NCI-H82 (cell line): Measurements from ENCODE around the gene ANO5.
A peak's percentile ranks its signal among the peaks of the same experiment; 100 is the strongest.

Experiments
- DNase-seq: peaks from one replicate; lab custom pipeline; 2025; lab: John Stamatoyannopoulos, UW

ANO5 gene, protein sequence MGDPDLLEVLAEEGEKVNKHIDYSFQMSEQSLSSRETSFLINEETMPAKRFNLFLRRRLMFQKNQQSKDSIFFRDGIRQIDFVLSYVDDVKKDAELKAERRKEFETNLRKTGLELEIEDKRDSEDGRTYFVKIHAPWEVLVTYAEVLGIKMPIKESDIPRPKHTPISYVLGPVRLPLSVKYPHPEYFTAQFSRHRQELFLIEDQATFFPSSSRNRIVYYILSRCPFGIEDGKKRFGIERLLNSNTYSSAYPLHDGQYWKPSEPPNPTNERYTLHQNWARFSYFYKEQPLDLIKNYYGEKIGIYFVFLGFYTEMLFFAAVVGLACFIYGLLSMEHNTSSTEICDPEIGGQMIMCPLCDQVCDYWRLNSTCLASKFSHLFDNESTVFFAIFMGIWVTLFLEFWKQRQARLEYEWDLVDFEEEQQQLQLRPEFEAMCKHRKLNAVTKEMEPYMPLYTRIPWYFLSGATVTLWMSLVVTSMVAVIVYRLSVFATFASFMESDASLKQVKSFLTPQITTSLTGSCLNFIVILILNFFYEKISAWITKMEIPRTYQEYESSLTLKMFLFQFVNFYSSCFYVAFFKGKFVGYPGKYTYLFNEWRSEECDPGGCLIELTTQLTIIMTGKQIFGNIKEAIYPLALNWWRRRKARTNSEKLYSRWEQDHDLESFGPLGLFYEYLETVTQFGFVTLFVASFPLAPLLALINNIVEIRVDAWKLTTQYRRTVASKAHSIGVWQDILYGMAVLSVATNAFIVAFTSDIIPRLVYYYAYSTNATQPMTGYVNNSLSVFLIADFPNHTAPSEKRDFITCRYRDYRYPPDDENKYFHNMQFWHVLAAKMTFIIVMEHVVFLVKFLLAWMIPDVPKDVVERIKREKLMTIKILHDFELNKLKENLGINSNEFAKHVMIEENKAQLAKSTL

DNA sequence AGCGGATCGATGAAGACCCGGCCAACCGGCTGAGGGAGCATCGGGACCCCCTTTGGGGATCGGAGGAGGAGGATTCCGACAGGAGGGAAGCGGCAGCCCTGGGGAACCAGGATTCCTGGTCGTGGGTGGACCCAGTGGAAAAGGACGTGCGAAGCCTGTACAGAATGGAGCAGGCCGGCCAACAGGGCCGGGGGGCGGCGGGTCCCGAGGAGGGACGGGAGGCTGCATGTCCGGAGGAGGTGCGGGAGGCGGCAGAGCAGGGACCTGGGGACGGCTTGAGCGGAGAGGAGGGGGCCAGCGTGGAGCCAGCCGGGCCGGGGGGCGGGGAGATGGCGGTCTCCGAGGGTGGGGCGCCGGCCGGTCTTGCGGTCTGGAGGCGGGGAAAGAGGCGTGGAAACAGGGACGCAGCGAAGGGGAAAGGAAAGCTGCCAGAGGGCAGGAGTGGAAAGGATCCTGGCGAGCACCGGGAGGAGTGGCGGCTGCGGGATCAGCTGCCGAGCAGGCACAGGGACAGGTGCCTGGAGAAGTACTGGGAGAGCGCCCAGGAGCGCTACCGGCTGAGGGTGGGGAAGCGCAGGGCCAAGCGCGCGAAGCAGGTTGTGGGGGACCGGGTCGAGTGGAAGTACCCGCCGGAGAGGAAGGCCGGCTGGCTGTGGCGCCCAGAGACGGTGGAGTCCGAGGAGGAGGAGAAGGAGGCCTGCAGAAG is at the start of gene ANO5:
Gene ANO5 (plus strand): TSS at position 444 of the 706 bp plus-strand sequence. CDS start 408 bp downstream, outside the sequence.
- DNase-seq = peak; percentile 69

- DNase-seq = no peak
Observed at GRCh38 chr11:22151649-22152197, 41.2 kb upstream of the ANO5 start.

DNA sequence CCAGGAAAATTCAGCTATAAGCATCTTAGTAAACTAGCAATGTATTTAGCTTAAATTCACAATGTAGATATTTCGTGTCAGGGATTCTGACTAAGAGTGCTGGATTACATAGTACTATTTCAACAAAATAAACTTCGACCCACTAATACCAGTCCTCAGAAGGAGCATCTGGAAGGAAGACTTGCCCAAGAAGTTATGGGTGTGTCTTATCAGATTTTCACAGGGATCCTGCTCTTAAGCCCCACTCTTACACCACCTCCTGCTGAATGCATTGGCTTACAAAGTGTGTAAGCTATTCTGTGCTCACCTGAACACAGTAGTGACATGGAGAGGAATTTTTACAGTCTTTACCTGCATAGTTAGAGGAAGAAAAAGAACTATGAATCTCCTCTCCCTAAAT is 35.4 kb upstream of the ANO5 start:
- peak; percentile 3 for DNase-seq

DNA sequence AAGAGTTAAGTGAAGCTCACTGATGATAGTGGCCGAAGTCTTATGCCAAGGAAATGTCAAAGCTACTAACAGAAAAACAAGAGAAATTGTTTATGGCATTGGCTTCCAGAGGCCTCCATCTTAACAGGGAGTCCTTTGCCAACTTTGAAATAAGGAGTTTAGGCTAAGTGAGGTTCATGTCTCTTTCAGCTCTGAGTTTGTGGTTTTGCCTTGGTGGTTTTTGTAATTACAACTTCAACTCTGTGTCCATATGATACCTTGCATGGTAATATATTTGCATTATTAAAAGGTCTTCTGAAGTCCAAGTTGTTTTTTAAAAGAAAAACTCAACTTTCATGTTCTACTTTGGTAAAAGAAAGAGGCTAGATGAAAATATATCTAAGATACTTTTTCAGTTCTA is 31.4 kb upstream of the ANO5 start:
- DNase-seq = no peak

GRCh38 chr11:22162756-22163155 is 30.1 kb upstream of the ANO5 start:
- no peak for DNase-seq

GRCh38 chr11:22163394-22163797 is 29.5 kb upstream of the ANO5 start:
- no peak for DNase-seq

GRCh38 chr11:22165087-22165486 is 27.8 kb upstream of the ANO5 start:
- DNase-seq = no peak

GRCh38 chr11:22165759-22166513 is 26.9 kb upstream of the ANO5 start:
- no peak for DNase-seq

DNA sequence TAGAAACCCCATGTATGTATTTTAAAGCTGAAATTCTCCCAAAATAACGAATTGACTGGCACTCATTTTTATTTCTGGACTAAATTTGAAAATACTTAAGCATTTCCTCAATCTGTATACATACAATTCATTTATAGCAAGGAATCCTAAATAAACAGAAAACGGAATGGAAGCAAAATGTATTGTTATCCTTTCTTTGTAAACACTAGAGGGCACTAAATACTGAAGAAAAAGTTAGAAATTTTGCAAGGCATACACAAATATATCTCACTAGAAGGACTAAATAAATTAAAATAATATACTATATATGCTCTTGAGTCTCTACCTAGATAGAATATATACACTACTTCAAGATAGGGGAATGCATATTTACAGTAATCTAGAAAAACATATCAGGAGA is 23.1 kb upstream of the ANO5 start:
- peak; percentile 4 for DNase-seq

- DNase-seq = no peak
Observed at GRCh38 chr11:22173532-22173931, 19.4 kb upstream of the ANO5 start.

GRCh38 chr11:22177186-22177585 is 15.7 kb upstream of the ANO5 start:
- DNase-seq = no peak

DNA sequence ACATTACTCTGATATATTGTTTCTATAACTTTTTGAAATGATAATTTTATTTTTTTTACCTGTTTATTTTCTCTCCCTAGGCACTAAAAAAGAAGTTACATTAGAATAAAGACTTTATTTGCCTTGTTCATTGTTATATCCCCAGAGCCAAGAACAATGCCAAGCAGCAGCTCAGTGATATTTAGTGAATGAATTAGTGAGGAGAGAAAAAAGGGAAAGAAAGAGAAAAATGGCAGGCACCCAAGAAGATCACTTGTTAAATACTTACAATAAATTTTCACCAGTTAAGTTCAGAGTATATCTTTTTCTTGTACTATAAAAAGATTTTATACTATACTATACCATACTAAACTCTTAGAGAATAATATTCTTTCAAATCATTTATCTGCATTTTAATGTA is 13.3 kb upstream of the ANO5 start:
- DNase-seq = no peak

- no peak for DNase-seq
Observed at GRCh38 chr11:22180131-22180530, 12.8 kb upstream of the ANO5 start.

GRCh38 chr11:22189660-22190059 is 3.2 kb upstream of the ANO5 start:
- peak; percentile 20 for DNase-seq

- DNase-seq = no peak
Observed at GRCh38 chr11:22190827-22191463, 1.9 kb upstream of the ANO5 start.

DNA sequence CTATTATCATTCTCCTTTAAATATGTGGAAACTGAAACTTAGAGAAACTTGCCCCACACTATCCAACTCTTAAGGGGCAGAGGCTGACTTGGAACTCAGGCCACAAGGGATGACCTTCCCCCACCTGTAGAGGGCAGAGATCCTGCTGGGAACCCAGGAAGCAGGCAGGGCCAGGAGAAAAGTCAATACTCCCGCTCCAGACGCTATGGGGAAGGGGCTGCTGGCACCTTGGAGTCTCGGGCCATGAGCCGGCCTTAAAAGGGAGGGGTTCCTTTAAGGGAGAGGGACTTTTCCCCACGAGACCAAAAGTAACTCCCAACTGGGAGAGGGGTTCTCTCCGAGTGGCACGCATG is 620 bp upstream of the ANO5 start:
- peak; percentile 52 for DNase-seq

- DNase-seq = peak; percentile 60
Observed at GRCh38 chr11:22193348-22194051, 615 bp downstream of the ANO5 start.

DNA sequence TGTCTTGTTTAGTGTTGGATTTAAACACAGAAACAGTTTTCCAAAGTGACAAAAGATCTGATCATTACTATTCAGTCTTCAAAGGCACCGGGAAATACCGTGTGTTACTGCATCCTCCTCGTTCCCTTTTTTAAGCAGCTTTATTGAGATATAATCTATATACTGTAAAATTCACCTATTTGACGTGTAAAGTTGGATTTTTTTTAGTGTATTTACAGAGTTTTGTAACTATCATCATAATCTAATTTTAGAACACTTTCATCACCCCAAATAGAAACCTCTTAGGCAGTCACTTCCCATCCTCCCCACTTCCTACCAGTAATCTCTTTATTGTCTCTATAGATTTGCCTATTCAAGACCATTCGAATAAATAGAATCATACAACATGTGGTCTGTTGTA is 1.4 kb downstream of the ANO5 start:
- DNase-seq = peak; percentile 10

GRCh38 chr11:22194907-22195306 is 2.0 kb downstream of the ANO5 start:
- DNase-seq = no peak
